Prostate gland (tissue), 2 donors: Measurements from ENCODE around the gene TUBB6. TPM values are rescaled to one million over a fixed set of nuclear protein-coding genes. Genes with fewer than 3 reads are reported as not detected.

Source experiments
- DNase-seq: peaks from one replicate; pipeline ENCODE4 v3.0.0-alpha.2; 2019; ENCODE audit warnings: low spot score
- H3K27ac ChIP-seq, 2 donors: fragments of 200-600 bp; sonication (generic); 2 replicates each; pipeline ENCODE4 v1.5.1; 2017 to 2019
- H3K27me3 ChIP-seq: fragments of 200-600 bp; sonication (generic); replicated peaks from 2 replicates; pipeline ENCODE4 v1.5.1; 2019; ENCODE audit not compliant: insufficient read depth
- H3K36me3 ChIP-seq, 2 donors: fragments of 200-600 bp; sonication (generic); 1 replicate in 1 of 2; 2 replicates in 1 of 2; pipeline versions ENCODE4 v1.5.1 to v1.8.1; 2017 to 2019
- H3K4me1 ChIP-seq: fragments of 200-600 bp; sonication (generic); replicated peaks from 2 replicates; pipeline ENCODE4 v1.5.1; 2019
- H3K4me3 ChIP-seq, 2 donors: fragments of 200-600 bp; sonication (generic); 2 replicates each; pipeline ENCODE4 v1.5.1; 2017 to 2019
- H3K9me3 ChIP-seq: fragments of 200-600 bp; sonication (generic); 2 replicates; pipeline ENCODE4 v1.5.1; 2017
- POLR2A ChIP-seq: fragments of 450-650 bp; IDR thresholded peaks from one replicate; pipeline ENCODE4 v1.6.1; 2016; ENCODE audit warnings: antibody characterized with exemption, mild to moderate bottlenecking
- POLR2AphosphoS5 ChIP-seq: sonication (generic); formaldehyde crosslinking; IDR thresholded peaks from one replicate; pipeline ENCODE4 v1.6.1; 2017; ENCODE audit warnings: antibody characterized with exemption
- WGBS: methylation state at CpG from one replicate; pipeline ENCODE4 v1.1.5; 2018; 5-methylcytosine and 5-hydroxymethylcytosine counted together
- intact Hi-C: fragments of 100-400 bp; cut with DNase I; formaldehyde crosslinking; loops from one replicate; pipeline ENCODE4 v1.14.2; 2022
- total RNA-seq, 2 donors: library from RNA; depleted of rRNA; stranded (reverse); fragments of >200 nt; gene quantifications; one replicate each; pipeline ENCODE4 v1.1.0, GENCODE V29; 2016
- TF ChIP-seq, protein P1 (sequence below), 4 experiments: fragments of 200-600 bp in 2 of 4; fragments of 450-650 bp in 2 of 4; sonication (generic) in 2 of 4; IDR thresholded peaks; 1 replicate in 3 of 4; 2 replicates in 1 of 4; pipeline ENCODE4 v1.5.1; 2016 to 2019; ENCODE audit warnings: antibody characterized with exemption in 4 of 4, mild to moderate bottlenecking in 2 of 4, moderate library complexity in 2 of 4

The TUBB6 gene
- total RNA-seq, 2 donors from 2014 or later = 51.9 to 133 TPM

DNA sequence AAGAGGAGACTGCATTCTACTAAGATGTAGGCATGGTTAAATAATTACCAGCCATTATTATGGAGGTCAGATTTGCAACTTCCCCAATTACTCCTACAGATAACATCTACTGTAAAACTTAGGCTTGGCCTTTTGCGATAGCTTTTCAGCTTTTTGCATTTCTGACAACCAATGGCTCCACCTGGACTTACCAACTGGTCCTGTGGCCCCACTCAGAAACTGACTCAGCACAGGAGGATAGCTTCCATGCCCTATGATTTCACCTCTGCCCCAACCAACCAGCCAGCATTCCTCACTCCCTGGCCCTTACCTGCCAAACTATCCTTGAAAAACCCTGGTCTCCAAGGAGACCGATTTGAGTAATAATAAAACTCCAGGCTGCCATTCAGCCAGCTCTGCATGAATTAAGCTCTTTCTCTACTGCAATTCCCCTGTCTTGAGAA, 28.2 kb downstream of the TUBB6 start:
- H3K36me3 ChIP-seq = no peaks in the 10 kb centered on the region

DNA sequence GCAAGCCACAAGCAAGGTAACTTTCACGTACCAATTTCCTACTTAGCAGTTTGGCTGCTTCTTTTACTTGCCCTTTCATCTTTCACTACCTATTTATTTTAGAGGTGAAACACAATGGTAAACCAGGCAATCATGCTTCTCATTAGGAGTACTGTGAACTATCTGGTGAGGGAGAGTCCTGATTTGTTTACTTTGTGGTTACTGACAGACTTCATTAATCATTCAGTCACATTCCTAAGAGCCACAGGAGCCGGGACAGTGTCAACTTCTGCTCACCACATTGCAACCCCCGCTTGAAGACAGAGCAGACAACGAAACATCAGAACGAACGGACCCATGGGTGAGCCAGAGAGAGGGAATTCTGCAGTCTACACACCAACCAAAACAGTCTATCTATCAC, 28.8 kb downstream of the TUBB6 start:
- intact Hi-C loops = no loop called here
- H3K9me3 ChIP-seq = no peaks in the 10 kb centered on the region
- no peak overlapping the region for H3K27ac ChIP-seq
- TF ChIP-seq, protein P1, sequence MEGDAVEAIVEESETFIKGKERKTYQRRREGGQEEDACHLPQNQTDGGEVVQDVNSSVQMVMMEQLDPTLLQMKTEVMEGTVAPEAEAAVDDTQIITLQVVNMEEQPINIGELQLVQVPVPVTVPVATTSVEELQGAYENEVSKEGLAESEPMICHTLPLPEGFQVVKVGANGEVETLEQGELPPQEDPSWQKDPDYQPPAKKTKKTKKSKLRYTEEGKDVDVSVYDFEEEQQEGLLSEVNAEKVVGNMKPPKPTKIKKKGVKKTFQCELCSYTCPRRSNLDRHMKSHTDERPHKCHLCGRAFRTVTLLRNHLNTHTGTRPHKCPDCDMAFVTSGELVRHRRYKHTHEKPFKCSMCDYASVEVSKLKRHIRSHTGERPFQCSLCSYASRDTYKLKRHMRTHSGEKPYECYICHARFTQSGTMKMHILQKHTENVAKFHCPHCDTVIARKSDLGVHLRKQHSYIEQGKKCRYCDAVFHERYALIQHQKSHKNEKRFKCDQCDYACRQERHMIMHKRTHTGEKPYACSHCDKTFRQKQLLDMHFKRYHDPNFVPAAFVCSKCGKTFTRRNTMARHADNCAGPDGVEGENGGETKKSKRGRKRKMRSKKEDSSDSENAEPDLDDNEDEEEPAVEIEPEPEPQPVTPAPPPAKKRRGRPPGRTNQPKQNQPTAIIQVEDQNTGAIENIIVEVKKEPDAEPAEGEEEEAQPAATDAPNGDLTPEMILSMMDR (IDR thresholded peaks at IDR 0.05) = no peak
- no peak for TF ChIP-seq POLR2A
- no peak overlapping the region for H3K4me3 ChIP-seq
- H3K4me1 ChIP-seq = no peaks in the 10 kb centered on the region
- 45% methylated on average over 6 of the region's 6 CpGs for WGBS
- H3K36me3 ChIP-seq = no peaks in the 10 kb centered on the region
- DNase-seq = no peak
- H3K27me3 ChIP-seq = no peaks in the 10 kb centered on the region

More for the DNA sequence above, 28.2 kb downstream of the TUBB6 start:
- WGBS = 28% methylated on average over 2 of the region's 2 CpGs
- Histone ChIP-seq H3K4me3 (no peak overlapping the region), H3K27me3 (no peaks in the 10 kb centered on the region), H3K27ac (no peak overlapping the region), H3K4me1 (no peaks in the 10 kb centered on the region), H3K9me3 (no peaks in the 10 kb centered on the region)
- no peak for DNase-seq
- intact Hi-C loops = no loop called here
- no peak for TF ChIP-seq POLR2AphosphoS5
- TF ChIP-seq POLR2A = no peak
- TF ChIP-seq, protein P1 (IDR thresholded peaks at IDR 0.05) = no peak

DNA sequence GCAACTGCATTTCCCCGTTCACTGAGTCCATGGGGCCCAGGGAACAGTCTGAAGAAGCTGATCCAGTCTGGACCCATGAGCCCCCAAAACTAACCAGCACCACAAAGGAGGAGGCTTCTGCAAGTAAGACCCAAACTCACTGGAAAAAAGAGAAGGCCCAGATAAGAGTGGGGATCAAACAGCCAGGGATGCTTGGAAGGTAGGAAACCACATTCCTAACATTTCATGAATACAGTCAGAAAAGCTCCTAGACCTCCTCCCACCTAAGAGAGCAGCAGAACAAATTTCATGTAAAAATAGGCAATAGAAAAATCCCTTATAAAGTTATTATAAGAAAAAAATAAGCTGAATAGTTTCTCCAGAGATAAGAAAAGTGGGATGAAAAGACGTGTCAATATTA, 30.3 kb downstream of the TUBB6 start:
- Histone ChIP-seq H3K9me3 (no peaks in the 10 kb centered on the region), H3K27ac (no peak overlapping the region), H3K27me3 (no peaks in the 10 kb centered on the region), H3K36me3 (no peaks in the 10 kb centered on the region), H3K4me1 (no peaks in the 10 kb centered on the region), H3K4me3 (no peak overlapping the region)
- intact Hi-C loops = no loop called here
- DNase-seq = no peak
- 89% methylated on average over 2 of the region's 2 CpGs for WGBS
- TF ChIP-seq POLR2A (no peak), POLR2AphosphoS5 (no peak)

DNA sequence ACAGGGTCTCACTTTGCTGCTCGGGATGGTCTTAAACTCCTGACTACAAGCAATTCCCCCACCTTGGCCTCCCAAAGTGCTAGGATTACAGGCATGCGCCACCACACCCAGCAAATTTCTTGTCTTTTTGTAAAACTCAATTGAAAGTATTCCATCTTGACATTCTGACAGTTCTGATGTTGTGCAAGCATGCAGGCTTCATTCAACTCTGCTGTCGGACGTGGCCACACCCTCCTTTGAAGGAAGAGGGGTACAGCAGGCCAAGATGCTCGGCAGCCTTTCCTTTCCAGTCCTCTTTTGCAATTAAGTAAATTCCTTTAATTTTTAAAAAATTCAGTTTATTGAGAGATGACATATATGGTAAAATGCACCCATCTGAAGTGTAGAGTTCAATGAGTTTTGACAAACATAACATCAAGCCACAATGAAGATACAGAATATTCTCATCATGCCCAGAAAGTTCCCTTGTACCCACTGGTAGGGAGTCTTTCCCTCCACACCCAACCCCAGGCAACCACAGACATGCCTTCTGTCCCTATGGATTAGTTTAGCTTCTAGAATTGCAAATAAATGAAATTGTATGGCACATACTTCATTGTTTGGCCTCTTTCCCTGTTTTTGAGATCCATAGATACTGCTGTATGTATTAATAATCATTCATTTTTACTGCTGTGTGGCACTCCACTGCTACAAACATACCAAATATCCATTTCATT, 33.1 kb downstream of the TUBB6 start:
- Histone ChIP-seq H3K27ac (no peak overlapping the region), H3K27me3 (no peaks in the 10 kb centered on the region), H3K36me3 (no peaks in the 10 kb centered on the region), H3K4me1 (no peaks in the 10 kb centered on the region), H3K9me3 (no peaks in the 10 kb centered on the region), H3K4me3 (no peak overlapping the region)
- 90% methylated on average over 5 of the region's 5 CpGs for WGBS
- intact Hi-C loops = no loop called here
- no peak for DNase-seq
- TF ChIP-seq POLR2A (no peak), POLR2AphosphoS5 (no peak)
- TF ChIP-seq, protein P1 (IDR thresholded peaks at IDR 0.05) = no peak

DNA sequence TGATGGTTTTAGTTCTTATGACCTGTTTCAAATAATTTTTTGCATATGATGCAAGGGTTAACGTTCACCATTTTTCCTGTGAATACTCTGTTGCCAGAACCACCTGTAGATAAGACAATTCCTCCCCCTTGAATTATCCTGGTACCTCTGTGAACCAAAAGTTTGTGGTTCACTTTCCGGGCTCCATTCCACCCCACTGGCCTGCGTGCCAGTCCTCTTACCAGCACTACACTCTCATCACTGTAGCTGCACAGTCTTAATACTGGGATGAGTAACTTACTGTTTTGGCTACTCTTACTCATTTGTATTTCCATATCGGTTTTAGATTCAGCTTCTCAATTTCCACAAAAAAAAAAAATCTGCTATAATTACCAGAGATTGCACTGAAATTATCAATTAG, 34.6 kb downstream of the TUBB6 start:
- 92% methylated on average over 4 of the region's 4 CpGs for WGBS
- no peak for DNase-seq

More for the DNA sequence above, 34.6 kb downstream of the TUBB6 start:
- intact Hi-C loops = no loop called here
- H3K36me3 ChIP-seq = no peaks in the 10 kb centered on the region
- no peak overlapping the region for H3K4me3 ChIP-seq
- TF ChIP-seq, protein P1 (IDR thresholded peaks at IDR 0.05) = no peak
- TF ChIP-seq POLR2AphosphoS5 = no peak
- no peak for TF ChIP-seq POLR2A
- H3K27me3 ChIP-seq = no peaks in the 10 kb centered on the region
- no peaks in the 10 kb centered on the region for H3K4me1 ChIP-seq
- H3K27ac ChIP-seq = no peak overlapping the region
- H3K9me3 ChIP-seq = no peaks in the 10 kb centered on the region
